Measurements from ENCODE around the gene SETSIP.
"Not testable (repeated sequence)": the region's sequence is repeated elsewhere in the genome, so short reads cannot be mapped to it uniquely, and the experiment has no call there.

Gene SETSIP

GRCh38 chr1:92045766-92046495, 29.3 kb downstream of the SETSIP start:
- DNase-seq: no peak

GRCh38 chr1:92043621-92044020, 31.6 kb downstream of the SETSIP start:
- DNase-seq: no peak

- no peak for DNase-seq
These were observed 34.2 kb downstream of the SETSIP start for GRCh38 chr1:92040971-92041370.

- DNase-seq: no peak
These were observed 36.4 kb downstream of the SETSIP start for GRCh38 chr1:92038695-92039346.

DNA sequence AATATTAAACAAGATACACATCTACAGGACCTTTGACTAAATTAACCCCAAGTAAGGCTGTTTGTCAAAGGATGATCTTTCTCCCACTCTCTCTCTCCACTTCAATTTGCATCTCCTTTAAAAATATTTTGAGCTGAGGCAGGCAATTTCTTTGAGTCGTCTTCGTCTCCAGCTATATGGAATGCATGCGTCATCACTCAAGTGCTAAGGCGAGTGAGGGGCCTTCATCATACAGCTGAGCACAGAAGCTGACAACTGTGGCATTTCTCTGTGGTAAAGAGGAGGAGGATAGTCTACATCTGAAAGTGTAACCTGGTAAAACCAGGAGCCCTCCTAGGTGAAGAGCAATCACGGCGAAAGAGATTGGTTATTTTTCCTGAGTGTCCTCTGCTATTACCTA, 37.8 kb downstream of the SETSIP start:
- no peak for DNase-seq

- no peak for DNase-seq
These were observed 43.7 kb downstream of the SETSIP start for GRCh38 chr1:92031281-92032110.

GRCh38 chr1:92030656-92031107, 44.5 kb downstream of the SETSIP start:
- DNase-seq: no peak

DNA sequence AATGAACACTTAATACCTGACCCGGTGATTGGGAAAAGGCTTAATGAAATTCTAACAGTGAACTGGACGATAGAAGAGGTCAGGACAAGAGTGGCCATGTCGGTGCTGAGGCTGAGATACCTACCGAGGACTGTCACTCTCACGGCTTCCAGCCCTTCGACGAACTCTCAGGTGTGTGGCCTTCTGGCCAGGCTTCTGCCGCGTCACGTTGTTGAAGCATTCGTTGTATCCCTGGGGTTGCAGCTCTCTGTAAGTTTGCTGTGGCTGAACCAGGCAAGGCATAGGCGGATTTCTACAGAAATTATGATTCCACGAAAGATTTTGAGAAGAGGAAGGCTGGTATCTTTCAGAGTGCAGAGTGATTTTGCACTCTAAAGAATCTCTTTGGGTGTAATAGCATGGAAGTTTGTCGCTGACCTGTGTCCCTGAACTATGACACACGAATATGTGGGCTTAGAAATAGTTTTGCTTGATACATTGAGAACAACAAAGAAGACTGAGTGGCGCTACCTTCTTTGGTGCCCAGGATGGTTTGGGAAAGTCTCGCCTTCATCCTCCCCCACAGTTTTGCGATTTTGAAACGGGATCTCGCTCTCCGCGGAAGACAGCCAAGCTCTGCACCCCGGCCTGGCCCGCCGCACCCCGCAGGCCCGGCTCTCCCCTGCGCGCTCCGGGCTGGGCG, 45.8 kb downstream of the SETSIP start:
- DNase-seq: no peak

- DNase-seq: no peak
These were observed 48.4 kb downstream of the SETSIP start for GRCh38 chr1:92026806-92027205.

- DNase-seq: not testable (repeated sequence)
These were observed 49.2 kb downstream of the SETSIP start for GRCh38 chr1:92026042-92026441.

Data from central memory CD4-positive, alpha-beta T cell (primary cell).